SK-N-SH (cell line): ENCODE data around the gene VIM.

Source experiments
- CTCF ChIP-seq: fragments of 200-600 bp; sonication (generic); IDR thresholded peaks from 2 replicates; pipeline ENCODE4 v1.6.1; 2017; ENCODE audit warnings: antibody characterized with exemption, mild to moderate bottlenecking, moderate library complexity
- MAX ChIP-seq: IDR thresholded peaks from 2 replicates; pipeline ENCODE4 v1.4.0; 2012; ENCODE audit warnings: low read depth
- PBX3 ChIP-seq: IDR thresholded peaks from 2 replicates; pipeline ENCODE4; 2012
- POLR2AphosphoS5 ChIP-seq: IDR thresholded peaks from 2 replicates; pipeline ENCODE4 v1.6.1; 2012; ENCODE audit warnings: low read depth, low read length

- TF ChIP-seq CTCF (no peak), POLR2AphosphoS5 (no peak), PBX3 (peak; percentile 38; the same call in 1 of the 2 replicates), MAX (no peak)
Measured at GRCh38 chr10:17273403-17273802, 45.4 kb downstream of the VIM start.
